A673 (cell line): ENCODE measurements around the gene IMPDH1. TPM values are rescaled to one million over a fixed set of nuclear protein-coding genes. Genes with fewer than 3 reads are reported as not detected.

Experiments used
- BruUV-seq: library from RNA; stranded (reverse); fragments of 400-500 nt; replicated peaks from 2 replicates; lab custom pipeline; 2021; lab: Mats Ljungman, UMichigan
- CTCF ChIA-PET: fragments of 300-600 bp; sonication (Branson Sonifier 250); formaldehyde crosslinking; loops from one replicate; lab custom pipeline; 2022; ENCODE audit warnings: antibody characterized with exemption; lab: Charles Lee
- POLR2A ChIA-PET: fragments of 300-600 bp; sonication (Branson Sonifier 250); formaldehyde crosslinking; loops from one replicate; lab custom pipeline; 2022; ENCODE audit warnings: antibody characterized with exemption; ENCODE audit not compliant: low non-redundant PET; lab: Charles Lee
- DNase-seq: peaks from one replicate; pipeline ENCODE4 v3.0.0-alpha.2; 2015; ENCODE audit warnings: low spot score
- H3K27ac ChIP-seq: fragments of 200-600 bp; sonication (generic); 2 replicates; pipeline ENCODE4 v1.5.1; 2016; ENCODE audit warnings: mixed run types, low read depth, mild to moderate bottlenecking, mixed read lengths, antibody characterized with exemption, low read length; ENCODE audit not compliant: poor library complexity, severe bottlenecking
- H3K27me3 ChIP-seq: fragments of 200-600 bp; sonication (generic); replicated peaks from 2 replicates; pipeline ENCODE4 v1.6.1; 2017; ENCODE audit warnings: mixed run types, low read depth, mild to moderate bottlenecking, mixed read lengths, antibody characterized with exemption, low read length; ENCODE audit not compliant: insufficient read depth, poor library complexity
- H3K36me3 ChIP-seq: fragments of 200-600 bp; sonication (generic); 2 replicates; pipeline ENCODE4 v1.6.1; 2016; ENCODE audit warnings: mixed run types, mild to moderate bottlenecking, mixed read lengths, antibody characterized with exemption, low read length; ENCODE audit not compliant: insufficient read depth, poor library complexity, severe bottlenecking
- H3K4me1 ChIP-seq: fragments of 200-600 bp; sonication (generic); 2 replicates; pipeline ENCODE4 v1.6.1; 2017; ENCODE audit warnings: mixed run types, mild to moderate bottlenecking, mixed read lengths, antibody characterized with exemption, low read length; ENCODE audit not compliant: insufficient read depth, poor library complexity, severe bottlenecking
- H3K4me3 ChIP-seq: fragments of 200-600 bp; sonication (generic); 2 replicates; pipeline ENCODE4 v1.5.1; 2016; ENCODE audit warnings: low read depth, mixed run types, mild to moderate bottlenecking, mixed read lengths, low read length; ENCODE audit not compliant: poor library complexity, severe bottlenecking
- H3K9me3 ChIP-seq: fragments of 200-600 bp; sonication (generic); 2 replicates; pipeline ENCODE4 v1.6.1; 2016; ENCODE audit warnings: mixed run types, low read depth, mild to moderate bottlenecking, mixed read lengths, antibody characterized with exemption, low read length; ENCODE audit not compliant: poor library complexity, severe bottlenecking
- CTCF ChIP-seq: fragments of 300-800, 200-600 bp; sonication (generic); conservative IDR thresholded peaks from 2 replicates; pipeline ENCODE4 v1.5.1; 2017; ENCODE audit warnings: low read depth, mild to moderate bottlenecking, antibody characterized with exemption, low read length, moderate library complexity, mixed read lengths
- EZH2 ChIP-seq: fragments of 200-600 bp; sonication (generic); IDR thresholded peaks from 2 replicates; pipeline ENCODE4 v1.6.1; 2017; ENCODE audit warnings: borderline replicate concordance, low read depth, mild to moderate bottlenecking, mixed read lengths, antibody characterized with exemption, low read length; ENCODE audit not compliant: poor library complexity, severe bottlenecking
- intact Hi-C: fragments of 100-400 bp; cut with micrococcal nuclease; formaldehyde crosslinking; loops from one replicate; pipeline ENCODE4 v1.10.0; 2022; ENCODE audit not compliant: unreplicated experiment
- total RNA-seq: library from RNA; stranded (reverse); gene quantifications from 2 replicates; pipeline ENCODE4 v1.2.3, GENCODE V29; 2021

The IMPDH1 gene
- total RNA-seq, 1 experiment from 2014 or later = 92.6 TPM

- Histone ChIP-seq H3K9me3 (no peaks in the 10 kb centered on the region), H3K4me1 (peaks cover 6% of the 10 kb centered on the region), H3K36me3 (peaks cover 23% of the 10 kb centered on the region), H3K4me3 (no peak overlapping the region), H3K27ac (no peak overlapping the region), H3K27me3 (no peaks in the 10 kb centered on the region)
- ChIA-PET CTCF (interaction anchor here (0.6 to 1.3 kb wide), 3 partner anchors 10 to 503 kb away, joined by 3 to 4 read pairs (median 3); no protein-coding TSS in a partner anchor), POLR2A (interaction anchor here (0.5 kb wide), 1 partner anchor 10 kb away, joined by 5 read pairs; no protein-coding TSS in a partner anchor)
- intact Hi-C loops = no loop called here
- BruUV-seq = no TSS peak
- TF ChIP-seq EZH2 (no peak), CTCF (no peak)
- DNase-seq = no peak
Measured at GRCh38 chr7:128357217-128357613, 52.6 kb downstream of the IMPDH1 start.

- no peak overlapping the region for H3K27ac ChIP-seq
- ChIA-PET POLR2A (no interaction called here), CTCF (interaction anchor here (0.6 to 1.3 kb wide), 3 partner anchors 9 to 503 kb away, joined by 3 to 4 read pairs (median 3); no protein-coding TSS in a partner anchor)
- BruUV-seq = no TSS peak
- peaks cover 5% of the 10 kb centered on the region for H3K4me1 ChIP-seq
- TF ChIP-seq EZH2 (no peak), CTCF (no peak)
- intact Hi-C loops = no loop called here
- peaks cover 23% of the 10 kb centered on the region for H3K36me3 ChIP-seq
- H3K4me3 ChIP-seq = no peak overlapping the region
- no peaks in the 10 kb centered on the region for H3K9me3 ChIP-seq
- DNase-seq = no peak
- no peaks in the 10 kb centered on the region for H3K27me3 ChIP-seq
Measured at GRCh38 chr7:128356546-128357216, 53.1 kb downstream of the IMPDH1 start.

- peaks cover 16% of the 10 kb centered on the region for H3K36me3 ChIP-seq
- peaks cover 9% of the 10 kb centered on the region for H3K4me1 ChIP-seq
- no peaks in the 10 kb centered on the region for H3K27me3 ChIP-seq
- no peak overlapping the region for H3K27ac ChIP-seq
- H3K4me3 ChIP-seq = no peak overlapping the region
- no peaks in the 10 kb centered on the region for H3K9me3 ChIP-seq
- POLR2A ChIA-PET = no interaction called here
- intact Hi-C loops = no loop called here
- CTCF ChIA-PET = interaction anchor here (0.5 kb wide), 1 partner anchor 19 kb away, joined by 3 read pairs; no protein-coding TSS in a partner anchor
- no peak for DNase-seq
- no TSS peak for BruUV-seq
- TF ChIP-seq CTCF (no peak), EZH2 (no peak)
Measured at GRCh38 chr7:128353610-128354009, 56.2 kb downstream of the IMPDH1 start.
